Endothelial cell of umbilical vein (primary cell): ENCODE results near the gene PFKFB1.

Experiments used
- CTCF ChIP-seq, 2 donors: IDR thresholded peaks; 1 replicate in 1 of 2; 2 replicates in 1 of 2; pipeline ENCODE4 v1.5.1; 2011; ENCODE audit warnings: low read length in 2 of 2, mild to moderate bottlenecking in 2 of 2, moderate library complexity in 2 of 2, control low read depth in 1 of 2, inconsistent platforms in 1 of 2, low read depth in 1 of 2; ENCODE audit not compliant: insufficient read depth in 1 of 2; ENCODE audit errors: extremely low read depth in 1 of 2
- FOS ChIP-seq: IDR thresholded peaks from 2 replicates; pipeline ENCODE4 v1.6.1; 2011; ENCODE audit warnings: mild to moderate bottlenecking, low read length, moderate library complexity, borderline replicate concordance; ENCODE audit not compliant: insufficient read depth
- MYC ChIP-seq: IDR thresholded peaks from one replicate; pipeline ENCODE4 v1.6.1; 2011; ENCODE audit warnings: mild to moderate bottlenecking, low read depth, low read length
- POLR2A ChIP-seq: IDR thresholded peaks from 2 replicates; pipeline ENCODE4 v1.6.1; 2012; ENCODE audit warnings: low read depth, mild to moderate bottlenecking, control low read depth, low read length
- TF ChIP-seq, protein P1 (sequence below): IDR thresholded peaks from 2 replicates; pipeline ENCODE4 v1.6.1; 2011; ENCODE audit not compliant: insufficient read depth, insufficient read length

- TF ChIP-seq, protein P1, sequence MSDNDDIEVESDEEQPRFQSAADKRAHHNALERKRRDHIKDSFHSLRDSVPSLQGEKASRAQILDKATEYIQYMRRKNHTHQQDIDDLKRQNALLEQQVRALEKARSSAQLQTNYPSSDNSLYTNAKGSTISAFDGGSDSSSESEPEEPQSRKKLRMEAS: no peak
- TF ChIP-seq CTCF (IDR thresholded peaks at IDR 0.05; ENCODE audit: extremely low read depth in 1 of 2, insufficient read depth in 1 of 2, low read depth in 1 of 2, low read length in 2 of 2) (no peak), MYC (no peak), FOS (no peak), POLR2A (no peak)
Measured at GRCh38 chrX:54934058-54934457, 59.9 kb downstream of the PFKFB1 start.
